DOHH2 (cell line): ENCODE measurements around the gene TMEM72.

Source experiments
- H3F3A ChIP-seq: fragments of 200-600 bp; sonication (generic), shearing (Covaris generic); 2 replicates; pipeline ENCODE4 v1.6.0; 2016; ENCODE audit warnings: antibody characterized with exemption, mild to moderate bottlenecking; ENCODE audit not compliant: control insufficient read depth, insufficient read depth
- H3K27ac ChIP-seq: fragments of 200-600 bp; sonication (generic); 2 replicates; pipeline ENCODE4 v1.5.1; 2014; ENCODE audit warnings: low read depth, mild to moderate bottlenecking, low read length, moderate library complexity
- H3K27me3 ChIP-seq: fragments of 200-600 bp; sonication (generic); 2 replicates; pipeline ENCODE4 v1.6.1; 2014; ENCODE audit warnings: mild to moderate bottlenecking, low read length, mixed read lengths; ENCODE audit not compliant: control insufficient read depth
- H3K36me3 ChIP-seq: fragments of 200-600 bp; sonication (generic); 2 replicates; pipeline ENCODE4 v1.6.1; 2014; ENCODE audit warnings: mild to moderate bottlenecking, low read length, moderate library complexity, mixed read lengths; ENCODE audit not compliant: control insufficient read depth
- H3K4me1 ChIP-seq: fragments of 200-600 bp; sonication (generic); 2 replicates; pipeline ENCODE4 v1.6.1; 2014; ENCODE audit warnings: mild to moderate bottlenecking, low read length, mixed read lengths; ENCODE audit not compliant: control insufficient read depth
- H3K4me2 ChIP-seq: fragments of 200-600 bp; sonication (generic); 2 replicates; pipeline ENCODE4 v1.6.0; 2014; ENCODE audit warnings: mild to moderate bottlenecking, low read length, moderate library complexity
- H3K4me3 ChIP-seq: fragments of 200-600 bp; sonication (generic); 2 replicates; pipeline ENCODE4 v1.5.1; 2014; ENCODE audit warnings: mild to moderate bottlenecking, low read length, mixed read lengths
- H3K79me2 ChIP-seq: fragments of 200-600 bp; sonication (generic); 2 replicates; pipeline ENCODE4 v1.6.1; 2014; ENCODE audit warnings: mild to moderate bottlenecking, low read length, mixed read lengths; ENCODE audit not compliant: control insufficient read depth
- H3K9me2 ChIP-seq: fragments of 200-600 bp; sonication (generic); replicated peaks from 2 replicates; pipeline ENCODE4 v1.6.1; 2014; ENCODE audit warnings: mild to moderate bottlenecking, low read length, mixed read lengths; ENCODE audit not compliant: control insufficient read depth
- H3K9me3 ChIP-seq: fragments of 200-600 bp; sonication (generic); 2 replicates; pipeline ENCODE4 v1.6.1; 2014; ENCODE audit warnings: antibody characterized with exemption, low read length, mixed read lengths; ENCODE audit not compliant: control insufficient read depth, insufficient read depth
- H4K20me1 ChIP-seq: fragments of 200-600 bp; sonication (generic); 2 replicates; pipeline ENCODE4 v1.6.0; 2014; ENCODE audit warnings: low read depth, mild to moderate bottlenecking, antibody characterized with exemption, low read length, moderate library complexity; ENCODE audit not compliant: control insufficient read depth, insufficient read depth
- EZH2phosphoT487 ChIP-seq: fragments of 200-600 bp; sonication (generic); IDR thresholded peaks from 2 replicates; pipeline ENCODE4 v1.6.1; 2017; ENCODE audit warnings: borderline replicate concordance, mild to moderate bottlenecking, antibody characterized with exemption, low read length, moderate library complexity, mixed read lengths
- TF ChIP-seq, protein P1 (sequence below): fragments of 200-600 bp; sonication (generic); IDR thresholded peaks from one replicate; pipeline ENCODE4 v1.5.1; 2014; ENCODE audit warnings: antibody characterized with exemption, mild to moderate bottlenecking, low read depth, low read length; ENCODE audit not compliant: poor library complexity, severe bottlenecking

Gene TMEM72

DNA sequence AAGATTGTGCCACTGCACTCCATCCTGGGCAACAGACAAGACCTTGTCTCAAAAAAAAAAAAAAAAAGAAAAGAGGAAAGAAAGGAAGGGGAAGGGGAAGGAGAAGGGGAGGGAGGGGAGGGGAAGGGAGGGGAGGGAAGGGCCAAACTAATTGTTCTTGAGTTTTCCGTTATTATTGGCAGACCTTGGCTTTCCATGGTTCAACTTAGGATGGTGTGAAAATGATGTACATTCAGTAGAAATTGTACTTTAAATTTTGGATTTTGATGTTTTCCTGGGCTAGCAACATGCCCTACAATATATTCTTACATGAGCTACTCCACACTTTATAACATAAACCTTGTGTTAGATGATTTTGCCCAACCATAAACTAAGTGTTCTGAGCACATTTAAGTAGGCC is 1.2 kb upstream of the TMEM72 start:
- Histone ChIP-seq H3K79me2 (no peaks in the 10 kb centered on the region), H3K4me1 (peaks cover 9% of the 10 kb centered on the region), H3K4me2 (no peak overlapping the region), H3K9me2 (no peaks in the 10 kb centered on the region), H4K20me1 (no peaks in the 10 kb centered on the region), H3K27ac (no peak overlapping the region), H3K27me3 (peaks cover 12% of the 10 kb centered on the region; the same call in 1 of the 2 replicates), H3K36me3 (no peaks in the 10 kb centered on the region), H3K9me3 (no peaks in the 10 kb centered on the region), H3F3A (no peaks in the 10 kb centered on the region), H3K4me3 (no peak overlapping the region)
- TF ChIP-seq, protein P1, sequence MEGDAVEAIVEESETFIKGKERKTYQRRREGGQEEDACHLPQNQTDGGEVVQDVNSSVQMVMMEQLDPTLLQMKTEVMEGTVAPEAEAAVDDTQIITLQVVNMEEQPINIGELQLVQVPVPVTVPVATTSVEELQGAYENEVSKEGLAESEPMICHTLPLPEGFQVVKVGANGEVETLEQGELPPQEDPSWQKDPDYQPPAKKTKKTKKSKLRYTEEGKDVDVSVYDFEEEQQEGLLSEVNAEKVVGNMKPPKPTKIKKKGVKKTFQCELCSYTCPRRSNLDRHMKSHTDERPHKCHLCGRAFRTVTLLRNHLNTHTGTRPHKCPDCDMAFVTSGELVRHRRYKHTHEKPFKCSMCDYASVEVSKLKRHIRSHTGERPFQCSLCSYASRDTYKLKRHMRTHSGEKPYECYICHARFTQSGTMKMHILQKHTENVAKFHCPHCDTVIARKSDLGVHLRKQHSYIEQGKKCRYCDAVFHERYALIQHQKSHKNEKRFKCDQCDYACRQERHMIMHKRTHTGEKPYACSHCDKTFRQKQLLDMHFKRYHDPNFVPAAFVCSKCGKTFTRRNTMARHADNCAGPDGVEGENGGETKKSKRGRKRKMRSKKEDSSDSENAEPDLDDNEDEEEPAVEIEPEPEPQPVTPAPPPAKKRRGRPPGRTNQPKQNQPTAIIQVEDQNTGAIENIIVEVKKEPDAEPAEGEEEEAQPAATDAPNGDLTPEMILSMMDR, result no peak
- no peak for TF ChIP-seq EZH2phosphoT487

DNA sequence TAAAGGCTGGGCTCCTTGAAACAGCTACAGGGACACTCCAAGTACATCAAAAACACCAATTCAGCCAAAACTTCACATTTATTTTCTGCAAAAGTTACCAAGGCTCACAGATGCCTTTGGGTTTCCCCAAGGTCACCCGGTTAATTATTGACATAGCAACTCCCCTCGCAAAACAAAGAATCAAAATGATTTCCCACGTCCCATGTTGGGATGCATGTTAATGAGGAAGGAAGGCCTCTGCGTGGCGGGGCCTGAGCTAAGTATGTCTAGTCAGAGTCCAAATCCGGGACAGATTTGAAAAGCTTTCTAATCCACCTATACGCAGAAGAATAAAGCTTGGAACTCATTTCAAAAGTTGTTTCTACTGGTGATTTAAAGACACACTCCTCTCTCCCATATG is 535 bp upstream of the TMEM72 start:
- Histone ChIP-seq H3K4me1 (peaks cover 9% of the 10 kb centered on the region), H3K79me2 (no peaks in the 10 kb centered on the region), H3F3A (no peaks in the 10 kb centered on the region), H3K27ac (no peak overlapping the region), H3K4me2 (no peak overlapping the region), H3K9me3 (no peaks in the 10 kb centered on the region), H3K36me3 (no peaks in the 10 kb centered on the region), H3K4me3 (no peak overlapping the region), H3K9me2 (no peaks in the 10 kb centered on the region), H3K27me3 (peaks cover 12% of the 10 kb centered on the region; the same call in 1 of the 2 replicates), H4K20me1 (no peaks in the 10 kb centered on the region)
- no peak for TF ChIP-seq EZH2phosphoT487
- TF ChIP-seq, protein P1, result no peak

DNA sequence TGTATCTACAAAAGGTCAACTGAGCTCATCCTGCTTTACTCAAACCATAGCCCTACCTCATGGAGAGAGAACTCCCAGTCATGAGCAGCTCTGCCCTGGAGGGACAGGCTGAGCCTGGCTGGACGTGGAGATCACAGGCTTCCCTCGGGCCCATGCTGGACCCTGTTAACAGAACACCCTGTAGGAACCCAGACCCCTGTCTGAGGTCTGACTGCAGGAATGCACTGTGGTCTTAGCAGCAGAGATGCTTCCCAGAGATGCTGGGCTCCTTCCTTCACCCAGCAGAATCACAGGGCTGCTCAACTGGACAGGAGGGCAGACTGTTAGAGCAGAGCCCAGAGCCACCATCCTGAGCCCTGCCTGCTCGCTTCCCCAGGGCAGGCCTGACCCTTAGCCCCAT is 814 bp downstream of the TMEM72 start:
- Histone ChIP-seq H3K9me2 (no peaks in the 10 kb centered on the region), H3K36me3 (no peaks in the 10 kb centered on the region), H3K4me2 (no peak overlapping the region), H3F3A (no peaks in the 10 kb centered on the region), H3K79me2 (no peaks in the 10 kb centered on the region), H3K27ac (no peak overlapping the region), H4K20me1 (no peaks in the 10 kb centered on the region), H3K4me1 (peaks cover 9% of the 10 kb centered on the region), H3K4me3 (no peak overlapping the region), H3K9me3 (no peaks in the 10 kb centered on the region), H3K27me3 (peaks cover 12% of the 10 kb centered on the region; the same call in 1 of the 2 replicates)
- TF ChIP-seq, protein P1, result no peak
- TF ChIP-seq EZH2phosphoT487, result no peak
